Endothelial cell of umbilical vein (primary cell): ENCODE measurements around the gene TRAK1.

ENCODE experiments used
- CTCF ChIP-seq, 2 donors: IDR thresholded peaks; 1 replicate in 1 of 2; 2 replicates in 1 of 2; pipeline ENCODE4 v1.5.1; 2011; ENCODE audit warnings: low read length in 2 of 2, mild to moderate bottlenecking in 2 of 2, moderate library complexity in 2 of 2, control low read depth in 1 of 2, inconsistent platforms in 1 of 2, low read depth in 1 of 2; ENCODE audit not compliant: insufficient read depth in 1 of 2; ENCODE audit errors: extremely low read depth in 1 of 2
- POLR2AphosphoS5 ChIP-seq: IDR thresholded peaks from 2 replicates; pipeline ENCODE4 v1.6.1; 2012; ENCODE audit warnings: low read depth, mild to moderate bottlenecking, control low read depth, low read length, moderate library complexity; ENCODE audit not compliant: insufficient read depth

- TF ChIP-seq CTCF (IDR thresholded peaks at IDR 0.05; ENCODE audit: extremely low read depth in 1 of 2, insufficient read depth in 1 of 2, low read depth in 1 of 2, low read length in 2 of 2) (no peak), POLR2AphosphoS5 (no peak)
Observed at GRCh38 chr3:42250761-42251160, 159.6 kb downstream of the TRAK1 start.
